ENCODE results near the gene MAP3K7.

Gene MAP3K7

DNA sequence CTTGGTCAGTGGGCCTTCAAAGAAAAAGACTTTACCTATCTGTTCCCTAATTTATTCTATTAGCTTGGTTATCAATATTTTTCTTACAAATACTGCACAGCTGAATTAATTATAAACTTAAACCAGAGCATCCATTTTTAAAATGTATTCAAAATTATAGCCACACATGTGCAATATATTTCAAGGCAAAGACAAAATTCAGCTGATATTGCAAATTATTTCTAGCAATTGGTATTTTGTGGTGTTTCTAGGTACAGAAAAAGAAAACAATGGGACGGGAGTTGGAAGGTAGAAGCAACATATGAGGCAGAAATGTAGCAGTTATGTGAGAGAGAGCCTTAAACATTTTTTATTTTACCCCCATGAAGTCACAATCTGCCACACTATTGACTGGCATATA is 64.9 kb downstream of the MAP3K7 start:
- no peak for DNase-seq

DNA sequence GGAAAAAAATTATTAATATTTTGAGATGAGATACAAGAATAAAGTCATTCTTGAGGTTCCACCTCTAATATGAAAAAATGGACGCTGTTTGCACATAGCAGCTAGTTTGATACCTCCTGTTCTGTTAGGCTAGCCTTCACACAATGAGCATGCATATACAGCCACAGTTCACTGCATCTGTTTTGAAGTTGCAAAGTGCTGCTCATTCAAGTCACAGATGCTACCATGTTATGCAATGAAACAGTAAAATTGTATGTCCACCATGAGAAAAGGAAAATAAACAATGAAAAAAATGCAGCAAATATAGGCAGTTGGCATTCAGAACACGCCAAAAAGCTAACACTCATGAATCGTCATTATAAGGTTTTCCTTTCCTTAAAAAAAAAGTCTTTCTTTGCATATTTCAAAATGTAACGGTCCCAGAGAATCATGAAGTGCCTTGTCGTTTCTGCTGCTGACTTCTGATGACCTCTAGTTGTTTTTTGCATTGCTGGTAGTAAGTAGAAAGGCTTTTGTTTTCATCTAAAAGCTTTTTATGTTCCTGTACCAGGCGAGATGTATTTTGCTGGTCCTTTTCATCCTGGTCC is 70.7 kb downstream of the MAP3K7 start:
- no peak for DNase-seq

DNA sequence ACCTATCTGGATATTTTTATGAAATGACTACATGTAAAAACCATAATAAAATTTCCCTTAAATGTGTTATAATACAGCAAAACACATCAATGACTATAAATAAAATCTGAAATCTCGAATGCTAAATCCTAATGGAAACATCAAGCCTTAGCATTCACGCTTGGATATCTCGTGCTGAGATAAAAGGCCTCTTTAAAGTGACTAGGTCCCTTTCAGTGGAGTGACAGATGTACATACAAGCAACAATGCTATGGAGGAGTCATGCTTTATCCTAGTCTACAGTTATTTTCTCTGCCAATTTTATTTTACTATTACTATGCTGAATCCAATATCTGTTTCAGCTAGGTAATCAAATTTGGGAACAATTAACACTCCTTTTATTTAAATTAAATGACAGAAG is 72.4 kb downstream of the MAP3K7 start:
- no peak for DNase-seq

DNA sequence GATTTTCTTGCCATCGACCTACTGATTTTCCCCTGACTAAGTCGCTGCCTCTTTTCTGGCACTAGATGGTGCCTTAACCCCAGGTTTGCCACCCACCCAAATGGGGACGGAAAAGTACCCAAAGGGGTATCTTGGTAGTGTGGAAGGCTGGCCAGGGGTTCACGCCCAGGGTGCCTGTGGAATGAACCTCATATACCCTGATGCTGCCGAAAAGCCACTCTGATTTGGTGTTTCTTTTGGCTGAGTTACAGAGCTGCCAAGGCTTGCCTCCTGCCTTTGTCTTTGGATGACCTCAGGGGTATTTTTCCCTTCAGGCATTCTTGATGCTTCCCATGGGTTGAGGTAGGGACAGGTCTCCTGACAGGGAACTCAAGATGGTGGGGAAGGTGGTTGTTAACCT is 78.1 kb downstream of the MAP3K7 start:
- DNase-seq = no peak

DNA sequence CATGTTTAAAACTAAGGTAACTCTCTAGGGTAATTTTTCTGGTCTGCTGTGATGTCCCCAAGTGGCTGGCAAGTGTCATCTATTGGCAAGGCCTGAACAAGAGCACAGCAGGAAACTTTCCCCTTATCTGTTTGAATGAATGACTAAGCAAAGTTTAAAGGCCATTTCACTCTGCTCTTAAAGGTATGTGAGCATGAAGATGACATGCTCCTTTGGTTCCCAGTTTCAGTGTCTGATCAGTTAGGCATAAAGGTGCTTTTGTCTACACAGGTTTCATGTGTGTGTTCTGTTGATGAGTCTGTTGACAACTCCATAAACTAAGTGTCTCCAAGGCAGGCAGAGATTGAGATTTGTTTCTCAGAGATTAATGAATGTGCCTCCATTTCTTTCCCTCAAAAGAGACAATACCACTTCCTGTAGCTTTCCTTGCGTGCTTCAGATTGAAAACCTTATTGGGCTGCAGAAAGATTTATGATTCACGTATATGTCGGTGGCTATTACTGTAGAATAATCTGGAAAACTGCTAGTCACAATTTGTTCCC is 83.9 kb downstream of the MAP3K7 start:
- no peak for DNase-seq

DNA sequence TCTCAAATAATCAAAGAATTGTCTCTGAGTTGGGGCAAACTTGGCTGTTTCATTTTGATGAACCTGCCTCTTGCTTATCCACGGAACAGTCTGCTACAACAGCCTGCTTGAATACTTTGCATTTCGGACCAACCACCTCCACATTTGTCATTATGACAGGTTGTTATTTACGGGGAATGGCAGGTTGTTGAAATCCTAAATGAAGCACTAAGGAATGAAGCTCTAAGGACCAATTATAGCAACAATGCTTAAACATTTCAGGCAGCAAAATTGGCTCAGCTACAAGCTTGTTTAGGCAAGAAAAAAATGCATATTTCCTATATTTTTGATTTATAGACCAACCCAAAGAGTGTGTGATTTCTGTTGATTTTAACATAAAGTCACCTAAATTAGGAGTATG is 84.5 kb downstream of the MAP3K7 start:
- DNase-seq = no peak

DNA sequence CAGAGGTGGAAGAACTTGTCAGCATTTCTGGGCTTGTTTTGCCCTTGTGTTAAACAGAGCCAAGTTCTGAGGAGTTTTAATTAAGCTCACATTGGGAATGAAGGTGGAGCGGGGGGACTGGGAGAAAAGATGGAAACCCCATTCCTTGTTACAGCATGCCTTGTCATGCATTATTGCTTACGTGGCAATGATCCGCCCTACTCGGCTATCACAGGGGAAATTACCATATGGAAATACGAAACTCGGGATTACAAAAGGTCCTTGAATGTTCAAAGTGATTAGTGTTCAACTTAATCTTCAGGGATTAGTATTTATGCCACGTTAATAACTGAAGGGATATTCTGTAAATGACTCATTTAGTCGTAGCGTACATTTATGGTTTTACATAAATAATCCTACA is 86.4 kb downstream of the MAP3K7 start:
- DNase-seq = no peak

DNA sequence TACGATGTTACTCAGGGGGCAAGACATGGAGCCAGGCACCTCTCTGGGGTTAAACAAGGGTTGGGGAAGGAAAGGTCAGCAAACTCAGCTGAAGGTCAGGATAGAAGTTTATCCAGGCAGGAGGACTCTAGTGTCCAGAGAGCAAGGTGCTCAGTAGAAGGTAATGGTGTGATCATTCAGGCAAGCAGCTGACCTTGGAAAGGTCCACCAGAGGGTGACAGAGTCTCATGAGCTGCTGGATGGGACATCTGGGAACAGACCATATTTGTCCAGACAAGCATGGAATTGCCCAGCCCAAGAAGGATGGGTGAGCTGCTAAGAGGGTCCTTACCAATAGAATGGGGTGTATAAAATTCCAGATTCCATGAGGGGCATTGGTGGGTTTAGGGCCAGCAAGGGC is 89.5 kb downstream of the MAP3K7 start:
- no peak for DNase-seq

DNA sequence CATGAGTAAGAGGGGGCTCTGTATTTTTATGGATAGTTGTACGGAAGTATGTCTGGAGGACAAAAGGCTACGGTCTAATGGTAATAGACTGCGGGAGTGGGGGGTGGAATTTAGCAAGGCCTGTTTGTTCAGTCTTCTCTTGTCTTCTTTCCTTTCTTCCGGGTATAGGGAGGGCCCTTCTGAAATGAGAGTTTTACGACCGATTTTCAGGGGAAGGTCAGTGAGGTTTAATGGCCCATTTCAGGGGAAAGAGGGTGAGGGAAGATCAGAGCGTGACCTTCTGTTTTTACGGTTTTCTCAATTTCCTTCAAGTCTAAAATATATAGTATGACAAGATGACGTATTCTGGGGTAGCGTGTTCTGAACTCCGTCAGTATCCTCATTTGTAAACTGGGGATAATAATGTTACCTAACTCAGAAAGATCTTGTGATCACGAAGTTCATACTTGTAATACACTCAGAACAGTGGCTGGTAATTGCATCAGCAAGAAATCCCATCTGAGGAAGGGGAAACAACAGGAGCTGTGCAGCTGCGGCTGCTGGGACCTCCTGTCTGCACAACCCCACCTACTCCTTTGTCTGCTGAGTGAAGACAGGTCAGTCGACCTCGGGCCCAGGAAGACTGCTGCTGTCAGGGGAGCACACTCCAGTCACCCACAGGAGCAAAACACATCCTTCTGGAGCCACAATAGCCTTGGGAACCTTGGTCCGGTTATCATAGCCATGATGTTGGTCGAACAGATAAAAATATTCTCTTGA is 90.4 kb downstream of the MAP3K7 start:
- DNase-seq = no peak

DNA sequence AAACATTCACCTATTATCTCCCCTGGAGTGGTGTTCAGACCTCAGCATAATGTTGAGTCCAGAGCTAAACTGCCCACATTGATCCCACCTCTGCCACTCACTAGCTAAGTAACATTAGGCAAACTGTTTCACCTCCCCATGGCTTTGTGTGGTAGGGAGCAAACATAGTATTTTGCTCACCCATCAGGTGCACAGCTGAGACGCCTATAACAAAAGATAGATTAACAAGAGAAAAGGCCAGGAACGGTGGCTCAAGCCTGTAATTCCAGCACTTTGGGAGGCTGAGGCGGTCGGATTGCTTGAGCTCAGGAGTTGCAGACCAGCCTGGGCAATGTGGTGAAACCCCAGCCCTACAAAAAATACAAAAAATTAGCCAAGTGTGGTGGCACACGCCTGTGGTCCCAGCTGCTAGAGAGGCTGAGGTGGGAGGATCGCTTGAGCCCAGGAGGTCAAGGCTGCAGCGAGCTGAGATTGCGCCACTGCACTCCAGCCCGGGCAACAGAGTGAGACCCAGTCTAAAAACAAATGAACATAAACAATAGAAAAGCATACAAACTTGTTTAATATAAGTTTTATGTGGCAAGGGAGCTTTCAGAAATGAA is 91.6 kb downstream of the MAP3K7 start:
- no peak for DNase-seq

DNA sequence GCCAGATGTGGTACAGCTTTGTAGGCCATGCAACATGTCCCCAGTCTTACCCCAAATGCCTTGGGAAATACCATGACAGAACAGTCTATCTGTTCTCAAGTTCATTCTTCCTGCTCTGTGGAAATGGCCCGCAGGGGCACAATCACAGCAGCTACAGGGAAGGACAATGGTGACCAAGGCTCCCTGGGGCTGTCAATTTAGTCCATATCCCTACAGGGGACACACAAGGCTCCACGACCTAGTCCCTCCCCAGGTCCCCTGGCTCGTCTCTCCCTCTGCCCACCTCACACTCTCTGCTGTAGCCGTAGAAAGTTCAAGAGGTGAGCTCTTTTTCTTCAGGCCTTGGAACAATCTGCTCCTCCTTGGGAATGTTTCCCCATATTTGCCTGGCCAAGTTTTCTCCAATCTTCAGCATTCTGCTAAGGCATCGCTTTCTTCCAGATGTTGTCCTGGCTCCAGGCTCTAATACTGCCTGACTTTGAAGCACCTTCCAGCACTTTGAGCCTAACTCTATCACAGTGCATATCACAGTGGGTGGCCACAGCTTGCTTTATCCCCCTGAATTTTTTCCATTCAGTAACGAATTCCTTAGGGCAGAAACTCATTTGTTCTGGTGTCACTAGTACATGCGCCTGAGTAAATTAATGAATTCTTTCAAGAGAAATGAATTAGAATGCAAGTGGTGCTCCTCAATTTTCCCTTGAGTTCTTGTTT is 92.6 kb downstream of the MAP3K7 start:
- no peak for DNase-seq

DNA sequence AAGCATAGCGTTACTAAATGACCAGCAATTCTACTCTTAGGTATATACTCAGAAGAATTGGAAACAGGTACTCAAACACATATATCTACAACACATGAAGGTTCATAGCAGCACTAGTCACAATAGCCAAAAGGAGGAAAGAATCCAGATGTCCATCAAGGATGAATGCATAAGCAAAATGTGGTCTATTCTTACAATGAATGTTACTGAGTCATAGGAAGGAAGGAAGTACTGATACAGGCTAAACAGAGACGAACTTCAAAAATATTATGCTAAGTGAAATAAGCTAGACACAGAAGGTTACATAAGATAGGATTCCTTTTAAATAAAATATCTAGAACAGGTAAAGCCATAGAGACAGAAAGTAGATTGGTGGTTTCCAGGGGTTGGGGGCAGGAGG is 93.5 kb downstream of the MAP3K7 start:
- DNase-seq = no peak

DNA sequence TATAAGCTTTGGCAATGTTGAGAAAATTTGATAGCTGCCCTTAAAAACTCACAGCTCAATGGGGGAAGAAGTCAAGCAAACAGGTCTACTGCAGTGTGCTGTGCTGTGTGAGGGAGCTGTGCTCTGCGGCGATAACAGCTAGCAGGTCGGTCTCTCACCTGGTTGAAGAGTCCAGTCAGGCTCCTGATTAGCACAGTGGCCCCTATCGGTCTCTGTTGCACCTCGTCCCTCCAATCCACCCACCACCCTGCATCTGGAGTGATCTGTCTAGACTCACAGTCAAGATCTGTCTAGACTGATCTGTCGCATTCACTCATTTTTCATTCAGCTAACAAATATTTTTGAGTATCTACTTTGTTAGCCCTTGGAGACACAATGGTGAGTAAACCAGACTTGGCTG is 94.1 kb downstream of the MAP3K7 start:
- DNase-seq = no peak

DNA sequence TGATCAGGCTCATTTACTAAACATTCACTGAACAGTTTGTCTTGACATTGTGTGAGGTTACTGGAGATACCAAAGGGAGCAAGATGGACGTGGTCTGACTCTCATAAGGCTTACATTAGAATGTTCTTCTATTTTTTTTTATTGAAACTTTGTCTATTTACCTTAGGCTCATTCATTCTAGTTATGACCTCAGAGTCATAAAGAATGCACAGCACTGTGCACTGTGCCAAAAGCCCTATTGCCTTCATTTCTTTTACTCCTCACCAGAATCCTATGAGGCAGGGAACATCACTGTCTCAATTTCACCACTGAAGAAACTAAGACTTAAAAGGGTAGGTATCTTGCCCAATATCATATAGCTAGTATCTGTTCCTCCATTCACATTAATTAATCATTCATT is 94.5 kb downstream of the MAP3K7 start:
- DNase-seq = no peak

DNA sequence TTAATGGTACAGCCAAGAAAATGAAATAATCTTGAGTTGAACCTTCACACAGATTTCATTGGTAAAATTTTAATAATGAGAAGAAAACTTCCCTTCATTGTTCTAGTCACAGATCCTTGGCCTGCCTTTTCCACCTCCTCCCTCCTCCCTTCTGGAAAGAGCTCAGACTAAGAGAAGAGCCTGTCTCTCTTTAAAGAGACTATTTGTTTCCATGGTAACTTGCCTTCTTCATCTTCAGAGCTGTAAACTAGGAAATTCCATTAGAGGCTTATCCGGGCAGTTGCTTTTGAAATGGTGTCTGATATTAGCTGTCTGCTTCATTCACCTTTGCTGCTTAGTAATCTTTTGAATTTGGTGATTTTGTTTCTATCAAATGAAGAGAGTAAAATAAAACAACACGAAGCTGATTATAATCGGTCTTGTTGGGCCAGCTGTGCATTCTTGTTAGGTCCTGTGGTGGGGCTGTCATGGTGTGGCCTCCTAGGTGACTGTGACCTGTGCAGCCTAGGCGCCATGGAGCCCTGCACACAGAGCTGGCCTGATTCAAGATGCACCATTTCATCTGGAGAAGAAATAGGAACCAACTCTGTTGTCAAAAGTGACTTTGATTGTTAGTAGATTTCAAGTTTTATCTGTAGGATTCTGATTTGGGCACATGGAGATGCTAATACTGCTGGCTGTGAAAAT is 96.7 kb downstream of the MAP3K7 start:
- no peak for DNase-seq

DNA sequence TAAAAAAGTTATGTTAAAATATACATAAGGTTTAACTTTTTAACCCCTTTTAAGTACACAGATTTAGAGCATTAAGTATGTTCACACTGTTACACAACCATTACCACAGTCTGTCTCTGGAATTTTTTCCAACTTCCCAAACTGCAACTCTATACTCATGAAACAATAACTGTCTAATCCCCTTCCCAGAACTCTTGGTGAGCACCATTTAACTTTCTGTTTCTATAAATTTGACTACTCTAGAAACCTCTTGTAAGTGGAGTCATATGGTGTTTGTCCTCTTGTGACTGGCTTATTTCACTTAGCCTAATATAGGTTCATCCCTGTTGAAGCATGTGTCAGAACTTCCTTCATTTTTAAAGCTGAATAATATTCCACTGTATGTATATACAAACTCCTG is 98.1 kb downstream of the MAP3K7 start:
- DNase-seq = no peak

DNA sequence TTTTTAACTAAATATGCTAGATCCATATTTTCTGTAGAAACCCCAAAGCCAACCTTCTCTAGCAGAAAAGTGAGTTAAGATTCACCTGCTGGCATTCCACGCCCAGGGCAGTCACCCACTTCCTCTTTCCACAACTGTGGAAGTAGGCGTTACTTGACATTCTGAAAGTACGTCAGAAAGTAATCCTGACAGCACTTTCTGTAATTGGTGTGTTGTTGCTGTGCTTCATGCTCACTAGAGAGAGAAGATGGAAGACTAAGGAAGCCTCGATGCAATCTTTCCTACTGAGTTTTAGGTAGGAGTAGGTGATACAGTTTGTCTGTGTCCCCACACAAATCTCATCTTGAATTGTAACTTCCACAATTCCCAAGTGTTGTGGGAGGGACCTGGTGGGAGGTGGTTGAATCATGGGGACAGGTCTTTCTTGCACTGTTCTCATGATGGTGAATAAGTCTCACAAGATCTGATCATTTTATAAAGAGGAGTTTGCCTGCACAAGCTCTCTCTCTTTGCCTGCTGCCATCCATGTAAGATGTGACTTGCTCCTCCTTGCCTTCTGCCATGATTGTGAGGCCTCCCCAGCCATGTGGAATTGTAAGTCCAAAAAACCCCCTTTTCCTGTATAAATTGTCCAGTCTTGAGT is 101.1 kb downstream of the MAP3K7 start:
- DNase-seq = no peak

DNA sequence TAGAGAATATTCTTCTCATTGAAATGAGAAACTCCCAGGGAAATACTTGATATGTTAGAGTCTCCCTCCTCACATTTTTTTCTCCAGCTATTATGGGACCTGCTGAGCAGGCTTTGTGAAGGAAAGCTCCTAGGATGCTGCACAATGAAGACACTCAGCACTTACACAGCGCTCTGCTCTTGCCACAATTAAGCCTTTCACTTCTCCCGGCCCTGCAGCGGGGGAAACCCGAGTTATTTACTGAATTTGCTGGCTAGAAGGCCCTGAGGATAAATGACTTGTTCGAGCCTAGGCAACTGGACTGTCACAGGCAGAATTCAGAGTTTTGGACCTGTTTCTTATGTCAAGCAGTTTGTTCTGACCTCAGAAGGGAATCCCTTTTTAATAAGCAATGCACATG is 102.0 kb downstream of the MAP3K7 start:
- no peak for DNase-seq

DNA sequence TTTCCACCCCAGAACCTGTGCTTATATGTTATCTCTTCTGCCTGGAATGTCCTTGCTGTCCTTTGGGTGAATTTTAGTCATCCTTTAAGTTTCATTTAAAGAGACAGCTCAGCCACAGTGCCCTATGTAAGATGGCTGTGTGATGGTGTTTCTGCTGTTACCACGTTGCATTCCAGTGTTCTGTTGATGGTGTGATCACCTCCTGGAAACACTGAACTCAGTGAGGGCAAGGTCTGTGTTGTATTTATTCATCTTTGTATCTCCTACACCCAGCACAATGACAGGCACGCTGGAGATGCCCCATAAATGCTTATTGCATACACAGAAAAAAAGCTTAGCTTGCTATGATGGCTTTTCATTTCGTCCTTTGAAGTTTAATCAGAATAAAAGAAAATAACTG is 102.5 kb downstream of the MAP3K7 start:
- no peak for DNase-seq

DNA sequence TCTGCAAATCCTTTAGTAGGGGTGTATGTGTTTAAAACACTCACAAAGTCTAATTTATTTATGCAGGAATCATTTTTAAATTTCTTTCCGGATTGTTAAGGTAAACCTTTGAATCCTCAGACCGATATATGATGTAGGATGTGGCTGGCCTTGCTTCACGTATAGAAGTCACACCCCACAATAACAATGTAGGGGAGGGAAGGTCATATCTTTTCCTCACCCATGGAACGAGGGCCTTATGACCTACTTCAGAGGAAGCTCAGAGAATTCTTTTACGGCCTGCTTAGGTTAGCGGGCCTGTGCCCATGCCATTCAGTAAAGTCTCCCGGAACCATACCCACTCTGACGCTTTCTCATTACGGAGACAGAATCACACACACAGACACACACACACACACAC is 102.9 kb downstream of the MAP3K7 start:
- no peak for DNase-seq

DNA sequence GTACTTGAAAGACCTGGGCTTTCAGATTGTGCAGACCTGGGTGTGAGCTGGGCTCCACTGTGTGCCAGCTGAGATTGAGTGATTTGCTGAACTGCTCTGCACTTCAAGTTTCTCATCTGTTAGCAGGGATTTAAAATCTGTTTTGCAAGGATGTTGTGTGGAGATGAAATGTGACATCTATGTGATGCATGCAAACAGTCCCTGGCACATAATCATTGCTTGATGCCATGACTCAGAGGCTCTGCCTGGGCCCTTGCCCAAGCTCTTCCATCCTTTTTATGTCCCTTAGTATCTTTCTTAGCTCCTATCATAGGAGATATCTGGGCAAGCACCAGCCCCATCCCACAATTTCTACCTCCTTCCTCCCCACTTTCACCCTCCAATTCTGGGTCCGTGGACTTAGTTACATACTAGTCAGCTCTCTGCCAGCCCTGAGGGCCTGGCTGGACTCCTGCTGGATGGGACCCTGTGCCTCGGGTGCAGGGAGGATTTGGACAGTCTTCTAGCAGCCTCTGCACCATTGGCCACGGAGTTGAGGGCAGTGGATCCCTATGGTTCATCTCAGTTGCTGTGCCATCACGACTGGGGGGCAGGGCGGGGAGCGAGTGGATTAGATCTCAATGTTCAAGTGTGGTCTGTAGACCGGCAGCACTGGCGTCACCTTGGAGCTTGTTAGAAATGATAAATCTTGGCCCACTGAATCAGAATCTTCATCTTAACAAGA is 103.6 kb downstream of the MAP3K7 start:
- no peak for DNase-seq

DNA sequence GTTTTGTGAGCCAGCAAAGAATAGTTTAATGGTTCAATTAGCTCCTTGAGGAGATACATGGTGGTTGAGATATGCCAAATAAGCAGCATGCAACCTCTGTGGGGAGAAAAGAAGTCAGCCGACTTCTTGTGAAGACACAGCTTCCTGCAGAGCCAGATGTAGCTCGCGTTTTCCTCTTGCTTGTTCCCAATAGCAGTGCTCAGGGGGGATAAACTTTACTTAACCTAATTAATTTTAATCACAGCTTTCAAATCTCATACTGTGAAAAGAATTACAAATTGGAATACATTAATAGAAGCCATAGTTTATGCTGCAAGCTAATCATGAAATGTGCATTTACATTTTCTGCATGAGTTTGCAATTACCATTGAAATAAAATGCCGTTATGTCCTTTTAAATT is 106.2 kb downstream of the MAP3K7 start:
- no peak for DNase-seq

Measured in NCI-H1436 treated with DMSO at 0.1 percent for 48 hours (cell line).